GM19452 (cell line): ENCODE results near the gene UBR3.
"Not testable (repeated sequence)": the region's sequence is repeated elsewhere in the genome, so short reads cannot be mapped to it uniquely, and the experiment has no call there.

Source experiments
- ATAC-seq: cut with Tn5 transposase; IDR thresholded peaks from one replicate; pipeline ENCODE4 v1.9.1; 2021; ENCODE audit not compliant: unreplicated experiment

UBR3 gene

GRCh38 chr2:169865492-169865891, 38.2 kb downstream of the UBR3 start:
- ATAC-seq = no peak

- not testable (repeated sequence) for ATAC-seq
Measured at GRCh38 chr2:169866230-169866629, 39.0 kb downstream of the UBR3 start.

DNA sequence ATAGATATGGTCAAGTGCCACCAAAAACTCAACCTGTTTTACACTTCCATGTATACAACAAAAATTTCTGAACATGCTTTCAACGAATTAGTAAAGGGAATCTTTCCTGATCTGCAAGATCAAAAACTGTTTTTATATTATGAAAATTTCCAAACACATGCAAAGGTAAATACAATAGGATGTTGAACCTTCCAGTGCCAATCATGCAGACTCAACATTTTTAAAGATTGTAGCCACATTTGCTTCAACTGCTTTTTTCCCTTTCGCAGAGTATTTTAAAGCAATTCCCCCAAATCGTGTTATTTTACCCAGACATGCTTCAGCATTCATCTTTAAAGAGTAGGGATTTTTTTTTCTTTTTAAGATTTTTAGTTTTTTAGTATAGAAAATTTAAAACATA, 40.3 kb downstream of the UBR3 start:
- no peak for ATAC-seq

GRCh38 chr2:169868951-169869350, 41.7 kb downstream of the UBR3 start:
- ATAC-seq = no peak

- not testable (repeated sequence) for ATAC-seq
Measured at GRCh38 chr2:169871369-169871768, 44.1 kb downstream of the UBR3 start.

GRCh38 chr2:169871994-169872393, 44.7 kb downstream of the UBR3 start:
- no peak for ATAC-seq

DNA sequence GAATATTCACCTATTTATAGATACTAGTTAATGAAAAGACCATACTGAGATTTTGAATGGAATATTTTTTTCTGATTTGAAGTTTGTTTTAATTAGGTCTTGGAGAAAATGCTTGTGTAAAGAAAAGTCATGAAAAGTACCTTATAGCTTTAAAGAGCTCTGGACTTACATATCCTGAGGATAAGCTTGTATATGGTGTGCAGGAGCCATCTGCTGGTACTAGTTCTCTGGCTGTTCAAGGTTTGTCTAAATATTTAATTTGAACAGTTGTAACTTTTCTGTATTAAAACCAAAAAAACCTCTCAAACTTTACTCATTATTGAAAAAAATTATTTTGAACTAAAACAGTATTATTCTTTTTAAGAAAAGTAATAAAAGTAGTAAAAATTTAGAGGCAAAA, 50.1 kb downstream of the UBR3 start:
- ATAC-seq = no peak

GRCh38 chr2:169887120-169887519, 59.9 kb downstream of the UBR3 start:
- no peak for ATAC-seq

- no peak for ATAC-seq
Measured at GRCh38 chr2:169891593-169892298, 64.5 kb downstream of the UBR3 start.

DNA sequence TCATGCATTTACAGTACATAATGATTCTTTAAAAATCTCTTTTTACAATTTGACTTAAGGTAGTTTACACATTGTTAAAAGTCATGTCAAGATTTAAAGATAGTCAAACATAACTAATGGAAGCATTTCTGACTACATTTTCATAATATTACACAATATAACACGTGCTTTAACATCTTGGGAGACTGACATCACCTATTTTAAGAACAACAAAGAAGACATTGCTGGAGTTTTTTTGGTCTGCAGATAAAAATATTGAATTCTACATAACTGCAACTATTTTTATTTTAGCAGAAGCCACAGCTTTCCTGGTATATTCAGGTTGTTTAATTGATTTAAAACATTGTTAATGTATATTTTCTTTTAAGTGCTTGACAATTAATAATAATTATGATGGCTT, 65.7 kb downstream of the UBR3 start:
- ATAC-seq = no peak

DNA sequence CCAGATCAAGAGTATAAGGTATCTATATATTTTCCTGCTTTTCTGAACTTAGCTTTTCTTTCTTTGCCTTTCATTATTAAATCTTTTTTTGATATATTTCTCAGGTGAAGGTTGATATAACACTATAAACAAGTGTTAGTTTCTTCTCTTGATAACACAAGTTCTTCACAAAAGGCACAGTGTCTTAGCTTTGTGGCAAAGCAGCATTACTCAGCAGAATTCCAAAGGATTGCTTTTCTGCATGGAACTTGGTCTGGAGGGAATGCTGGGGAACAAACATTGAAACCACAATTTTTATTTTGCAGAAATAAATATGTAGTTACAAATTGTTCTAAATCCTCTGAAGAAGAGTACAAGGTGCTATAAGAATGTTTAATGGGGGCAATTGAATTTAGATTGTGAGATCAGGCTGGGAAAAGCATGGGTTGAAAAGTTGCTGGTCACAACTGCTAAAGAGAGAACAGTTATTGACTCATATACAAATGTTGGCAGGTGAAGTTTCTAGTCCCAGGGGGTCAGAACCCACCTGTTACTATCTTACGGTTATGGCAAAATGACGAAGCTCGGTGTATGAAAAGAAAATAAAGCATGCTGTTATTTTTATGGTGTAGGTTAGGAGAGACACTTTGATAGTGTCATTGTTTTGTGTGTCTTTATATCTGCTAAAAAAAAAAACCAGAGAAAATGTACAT, 68.2 kb downstream of the UBR3 start:
- no peak for ATAC-seq

DNA sequence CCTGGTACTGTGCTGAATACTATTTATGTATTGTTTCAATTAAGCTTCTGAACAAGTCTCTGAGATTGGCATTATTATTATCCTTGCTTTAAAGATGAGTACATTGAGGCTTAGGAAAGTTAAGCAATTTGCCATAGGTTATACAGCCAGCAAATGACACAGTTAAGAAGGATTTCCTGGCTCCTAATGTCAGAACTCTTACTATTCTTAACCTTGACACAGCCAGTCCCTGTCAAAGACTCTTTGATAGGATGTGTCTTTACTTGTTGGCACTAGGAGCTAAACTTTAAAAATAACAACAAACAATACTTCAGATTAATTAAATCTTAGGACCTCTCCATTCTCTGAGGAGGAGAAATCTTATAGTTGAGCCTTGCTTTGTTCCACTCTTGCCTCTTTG, 70.6 kb downstream of the UBR3 start:
- no peak for ATAC-seq

DNA sequence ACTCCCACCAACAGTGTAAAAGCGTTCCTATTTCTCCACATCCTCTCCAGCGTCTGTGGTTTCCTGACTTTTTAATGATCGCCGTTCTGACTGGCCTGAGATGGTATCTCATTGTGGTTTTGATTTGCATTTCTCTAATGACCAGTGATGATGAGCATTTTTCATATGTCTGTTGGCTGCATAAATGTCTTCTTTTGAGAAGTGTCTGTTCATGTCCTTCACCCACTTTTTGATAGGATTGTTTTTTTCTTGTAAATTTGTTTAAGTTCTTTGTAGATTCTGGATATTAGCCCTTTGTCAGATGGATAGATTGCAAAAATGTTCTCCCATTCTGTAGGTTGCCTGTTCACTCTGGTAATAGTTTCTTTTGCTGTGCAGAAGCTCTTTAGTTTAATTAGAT, 72.8 kb downstream of the UBR3 start:
- ATAC-seq = not testable (repeated sequence)

- no peak for ATAC-seq
Measured at GRCh38 chr2:169900686-169901085, 73.4 kb downstream of the UBR3 start.

- ATAC-seq = no peak
Measured at GRCh38 chr2:169906731-169907130, 79.5 kb downstream of the UBR3 start.

- ATAC-seq = no peak
Measured at GRCh38 chr2:169909376-169909775, 82.1 kb downstream of the UBR3 start.

DNA sequence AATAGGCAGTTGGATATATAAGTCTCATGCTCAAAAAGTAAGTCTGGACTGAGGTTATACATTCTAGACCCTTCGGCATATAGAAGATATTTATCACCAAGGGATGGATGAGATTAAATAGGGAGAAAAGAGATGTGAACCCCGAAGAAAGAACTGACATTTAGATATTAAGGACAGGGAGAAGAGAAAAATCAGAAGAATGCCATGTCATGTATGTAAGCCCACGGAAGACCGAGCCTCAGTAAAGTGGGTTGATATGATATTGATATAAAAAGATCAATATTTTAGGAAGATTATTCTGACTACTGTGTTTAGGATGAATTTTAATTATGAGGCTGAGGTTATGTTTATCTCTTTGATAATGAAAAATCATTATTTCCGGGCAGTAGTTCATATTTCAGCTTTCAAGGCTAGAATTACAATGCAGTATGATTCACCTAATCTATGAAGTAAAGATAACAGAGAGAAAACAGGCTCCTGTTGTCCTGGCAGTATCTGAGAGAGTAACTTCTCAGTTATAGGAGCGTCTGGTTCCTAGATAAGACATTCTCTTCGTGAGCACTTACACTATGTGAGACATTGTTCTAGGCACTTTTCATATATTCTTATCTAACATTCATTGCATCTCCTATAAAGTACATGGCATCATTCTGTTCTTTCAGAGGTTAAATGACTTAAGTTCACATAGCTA, 83.0 kb downstream of the UBR3 start:
- ATAC-seq = no peak

DNA sequence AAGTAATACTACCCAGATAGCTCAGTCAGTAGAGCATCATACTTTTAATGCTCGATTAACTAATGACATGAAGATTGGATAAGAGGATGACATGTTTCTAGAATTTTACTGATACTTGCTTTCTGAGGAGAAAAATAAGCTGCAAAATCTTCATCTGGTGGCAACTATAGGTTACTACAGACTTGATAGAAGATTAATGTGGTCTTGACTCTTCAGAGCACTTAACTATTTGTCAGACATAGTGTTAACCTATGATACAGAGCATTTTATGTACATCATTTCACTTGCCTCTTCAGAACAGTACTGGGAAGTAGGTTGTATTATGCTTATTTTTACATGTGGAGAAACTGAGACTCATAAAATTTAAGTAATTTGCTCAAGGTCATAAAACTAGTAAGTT, 83.9 kb downstream of the UBR3 start:
- no peak for ATAC-seq

GRCh38 chr2:169916623-169917022, 89.4 kb downstream of the UBR3 start:
- ATAC-seq = no peak

DNA sequence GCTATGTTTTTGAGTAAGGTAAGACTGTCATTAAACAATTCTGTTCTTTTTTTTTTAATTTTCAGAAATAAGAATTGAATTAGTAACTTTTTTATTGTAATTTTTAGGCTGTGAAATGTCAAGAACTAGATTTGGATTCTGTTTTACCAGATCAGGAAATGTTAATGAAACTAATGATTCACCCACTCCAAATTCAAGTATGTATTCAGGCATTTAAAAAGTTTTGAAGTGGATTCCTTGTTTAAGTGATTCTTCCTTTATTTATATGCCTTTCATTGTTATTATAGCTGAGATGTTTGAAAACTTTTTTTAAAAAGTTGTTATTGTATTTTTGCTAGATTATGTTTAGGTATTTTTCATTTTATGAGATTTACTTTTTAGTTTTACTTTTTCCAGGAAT, 96.7 kb downstream of the UBR3 start:
- ATAC-seq = no peak

GRCh38 chr2:169925968-169926367, 98.7 kb downstream of the UBR3 start:
- no peak for ATAC-seq

GRCh38 chr2:169928463-169928864, 101.2 kb downstream of the UBR3 start:
- ATAC-seq = no peak
